ENCODE measurements around the gene HOXA3.

HOXA3 gene

DNA sequence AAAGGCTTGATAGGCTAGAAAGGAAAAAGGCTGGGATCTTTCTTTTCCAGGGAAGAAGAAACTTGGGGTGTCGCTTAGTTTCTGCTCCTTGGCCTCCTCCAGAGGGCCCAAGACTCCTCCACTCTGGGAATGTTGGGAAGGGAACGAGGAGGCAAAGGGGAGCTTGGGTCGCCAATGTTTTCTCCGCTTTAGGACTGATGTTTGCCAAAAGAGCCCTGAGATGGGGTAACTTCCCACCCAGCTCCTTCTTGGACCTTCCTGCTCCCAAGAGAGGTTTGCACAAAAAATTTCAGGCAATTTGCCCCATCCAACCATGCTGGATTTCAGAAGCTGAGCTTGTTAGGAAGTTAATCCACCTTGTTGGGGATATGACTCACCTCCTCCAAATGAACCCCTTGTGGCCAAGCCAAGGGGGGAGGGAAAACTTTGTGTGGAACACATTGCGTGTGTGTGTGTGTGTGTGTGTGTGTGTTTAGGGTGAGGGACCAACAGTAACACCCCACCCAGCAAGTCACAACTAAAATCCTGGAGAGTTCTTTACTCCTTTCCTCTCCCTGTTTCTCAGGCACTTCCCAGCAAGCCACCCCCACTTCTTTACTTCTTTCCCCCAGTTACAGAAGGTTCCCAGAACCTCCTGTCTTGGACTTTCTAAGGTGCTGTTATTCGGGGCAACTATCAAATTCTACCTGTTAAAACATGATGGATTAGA, 41.2 kb downstream of the HOXA3 start:
- no peak for DNase-seq

- no peak for DNase-seq
These were observed 42.0 kb downstream of the HOXA3 start for GRCh38 chr7:27110186-27111031.

GRCh38 chr7:27109466-27110185, 42.8 kb downstream of the HOXA3 start:
- no peak for DNase-seq

DNA sequence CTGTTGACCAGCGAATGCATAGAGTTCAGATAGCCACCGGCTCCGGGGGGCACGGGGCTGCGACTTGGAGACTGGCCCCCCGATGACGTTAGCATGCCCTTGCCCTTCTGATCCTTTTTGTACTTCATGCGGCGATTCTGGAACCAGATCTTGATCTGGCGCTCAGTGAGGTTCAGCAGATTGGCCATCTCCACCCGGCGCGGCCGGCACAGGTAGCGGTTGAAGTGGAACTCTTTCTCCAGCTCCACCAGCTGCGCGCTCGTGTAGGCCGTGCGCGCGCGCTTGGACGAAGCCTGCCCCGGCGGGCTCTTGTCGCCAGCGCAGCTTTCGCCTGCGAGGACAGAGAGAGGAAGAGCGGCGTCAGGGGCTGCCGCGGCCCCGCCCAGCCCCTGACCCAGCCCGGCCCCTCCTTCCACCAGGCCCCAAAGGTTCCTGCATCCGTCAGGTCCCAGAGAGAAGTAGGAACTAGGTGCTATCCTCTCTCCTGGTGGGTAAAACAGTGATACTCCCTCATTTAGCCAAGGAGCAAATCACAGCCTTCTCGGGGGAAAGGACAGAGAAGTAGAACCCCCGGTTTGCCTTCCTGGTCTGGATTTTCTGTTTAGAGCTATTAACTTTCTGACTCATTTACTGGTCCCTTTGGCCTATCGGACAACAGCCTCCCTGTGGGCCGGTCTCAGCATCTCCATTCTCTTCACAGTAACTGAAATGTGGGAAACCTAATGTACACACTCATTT, 43.8 kb downstream of the HOXA3 start:
- DNase-seq, result no peak

- DNase-seq, result no peak
These were observed 44.7 kb downstream of the HOXA3 start for GRCh38 chr7:27107391-27108381.

DNA sequence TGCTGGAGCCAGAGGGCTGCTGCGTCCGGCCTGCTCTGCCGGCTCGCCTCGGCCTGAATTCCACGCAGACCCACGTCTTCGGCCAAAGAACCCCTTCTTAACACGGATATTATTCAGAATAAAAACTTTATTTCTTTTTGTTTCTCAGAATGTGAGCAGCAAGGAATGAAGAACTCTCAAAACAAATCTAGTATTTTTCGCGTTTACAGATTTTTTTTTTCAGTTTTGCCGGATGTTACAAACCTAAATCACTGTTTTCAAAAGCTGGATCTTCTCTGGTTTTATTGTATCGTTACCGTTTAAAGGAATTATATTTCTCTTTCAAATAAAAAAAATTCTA, 45.5 kb downstream of the HOXA3 start:
- no peak for DNase-seq

DNA sequence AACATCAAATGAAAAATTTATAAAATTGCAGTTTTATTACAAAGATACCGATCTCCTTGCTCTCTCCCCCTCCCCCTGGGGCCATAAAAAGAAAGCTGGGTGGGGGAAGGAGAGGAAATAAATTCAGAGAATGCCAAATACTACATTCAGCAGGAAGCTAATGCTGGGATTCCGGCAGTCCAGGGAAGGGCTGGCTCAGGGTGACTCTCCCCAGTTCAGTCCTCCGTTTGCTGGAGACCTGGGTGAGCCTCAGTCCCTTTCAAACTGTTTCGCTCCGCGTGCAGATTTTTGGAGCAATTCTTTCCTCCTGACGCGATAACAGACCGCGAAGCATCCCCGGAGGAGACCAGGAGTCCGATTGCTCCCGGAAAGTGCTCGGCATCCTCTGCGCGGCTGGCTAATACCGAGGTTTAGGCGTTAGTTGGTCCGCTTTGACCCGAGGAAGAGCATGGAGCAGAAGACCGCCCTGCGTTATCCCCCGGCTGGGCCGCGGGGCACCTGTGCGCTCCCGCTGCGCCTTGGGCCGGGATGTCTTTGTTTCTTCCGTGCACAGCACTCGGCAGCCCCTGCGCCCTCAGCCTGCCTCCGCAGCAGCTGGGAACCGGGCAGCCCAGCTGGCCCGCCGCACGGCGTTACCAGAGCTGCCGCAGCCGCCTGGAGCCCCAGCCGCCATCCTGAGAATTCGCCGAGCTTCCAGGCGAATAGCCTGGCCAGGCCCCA, 46.0 kb downstream of the HOXA3 start:
- DNase-seq, result no peak

GRCh38 chr7:27105301-27106031, 46.9 kb downstream of the HOXA3 start:
- DNase-seq, result no peak

DNA sequence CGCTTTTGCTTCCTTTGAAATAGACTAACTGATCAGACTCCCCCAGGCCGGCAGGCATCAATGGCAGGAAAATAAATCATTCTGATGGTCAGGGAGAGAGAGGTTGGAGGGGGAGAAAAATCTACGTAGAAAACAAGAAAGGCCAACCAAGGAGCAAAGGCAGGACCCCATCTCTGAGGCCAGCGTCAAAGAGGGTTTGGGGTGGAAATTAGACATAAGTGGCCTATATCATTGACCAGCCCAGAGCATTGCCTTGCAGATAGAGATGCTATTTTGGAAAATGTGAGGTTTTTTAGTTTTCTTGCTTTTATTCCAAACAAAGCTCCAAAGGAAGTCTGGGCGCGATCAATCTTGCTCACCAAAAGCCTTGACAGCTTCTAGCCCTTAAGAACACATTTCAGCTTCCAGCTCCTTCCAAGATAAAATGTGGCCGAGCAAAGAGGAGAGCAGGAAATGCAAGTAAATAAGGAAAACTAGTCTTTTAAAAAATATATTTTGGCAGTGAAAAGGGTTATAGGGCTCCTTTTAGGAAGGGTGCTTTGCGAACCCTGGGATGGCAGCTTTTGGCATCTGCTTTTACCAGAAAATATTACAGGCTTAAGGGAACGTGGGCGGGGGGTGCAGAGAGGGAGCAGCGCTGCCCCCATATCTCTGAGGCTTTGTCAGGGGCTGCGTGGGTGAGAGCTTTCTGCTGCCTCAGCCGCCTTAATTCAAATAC, 47.9 kb downstream of the HOXA3 start:
- DNase-seq, result no peak

DNA sequence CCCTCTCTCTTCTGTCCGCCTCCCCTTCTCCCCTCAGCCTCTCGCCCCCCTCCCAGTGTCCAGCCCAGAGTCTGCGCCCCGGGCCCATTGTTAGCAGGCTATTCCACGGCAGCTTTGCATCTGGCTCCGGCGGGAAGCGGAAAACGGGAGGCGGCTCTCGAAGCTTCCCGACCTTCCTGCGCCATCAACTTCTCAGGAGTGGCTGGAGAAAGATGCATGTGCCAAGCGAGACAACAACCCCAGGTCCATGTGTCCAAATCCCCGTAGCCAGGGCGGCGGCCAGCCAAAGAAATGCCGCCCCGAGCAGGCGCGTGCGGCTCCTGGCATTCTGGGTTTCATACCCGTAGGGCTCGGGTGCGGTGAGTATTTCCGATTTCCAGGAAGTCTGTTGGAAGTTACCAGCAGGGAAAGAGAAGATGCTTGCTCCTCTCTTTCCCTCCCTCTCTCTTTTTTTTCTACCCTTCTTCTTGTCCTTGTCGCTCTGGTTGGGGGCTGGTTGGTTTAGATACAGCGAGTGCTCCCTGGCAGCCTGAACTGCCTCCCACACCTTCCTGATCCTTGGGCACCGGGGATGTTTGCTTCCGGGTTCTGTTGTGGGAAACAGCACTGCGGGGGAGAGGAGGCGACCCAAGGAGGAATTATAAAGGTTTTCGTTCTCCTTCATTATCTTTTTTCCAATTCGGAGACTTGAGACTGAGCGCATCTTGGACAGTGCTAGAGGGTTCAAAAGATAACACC, 48.7 kb downstream of the HOXA3 start:
- no peak for DNase-seq

- no peak for DNase-seq
These were observed 49.6 kb downstream of the HOXA3 start, which contains the start of gene HOXA2 for GRCh38 chr7:27102581-27103442. Gene HOXA2 (minus strand): TSS chr7:27102683. CDS start chr7:27102500, 183 bp downstream.

GRCh38 chr7:27101957-27102580, 50.3 kb downstream of the HOXA3 start:
- no peak for DNase-seq

GRCh38 chr7:27101171-27101956, 51.0 kb downstream of the HOXA3 start:
- DNase-seq, result no peak

DNA sequence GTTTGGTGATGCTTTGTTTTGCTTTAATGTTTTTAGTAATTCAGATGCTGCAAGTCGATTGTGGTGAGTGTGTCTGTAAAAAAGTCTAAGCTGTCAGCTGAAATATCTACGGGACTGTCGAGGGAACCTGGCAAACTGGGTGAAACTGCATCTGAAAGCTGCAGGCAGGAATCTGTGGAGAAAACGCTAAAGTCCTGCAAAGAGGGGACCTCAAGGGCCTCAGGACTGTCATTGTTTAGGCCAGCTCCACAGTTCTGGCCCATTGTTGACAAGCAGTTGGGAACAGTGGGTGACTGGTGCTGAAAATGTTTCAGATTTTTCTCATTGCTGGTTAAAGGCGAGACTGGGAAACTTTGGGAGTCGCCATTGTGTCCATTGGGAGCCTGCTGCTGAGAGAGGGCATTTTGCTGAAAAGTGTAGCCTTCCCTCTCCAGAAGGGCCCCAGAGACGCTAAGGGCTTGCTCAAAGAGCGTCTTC, 51.7 kb downstream of the HOXA3 start:
- DNase-seq, result no peak

DNA sequence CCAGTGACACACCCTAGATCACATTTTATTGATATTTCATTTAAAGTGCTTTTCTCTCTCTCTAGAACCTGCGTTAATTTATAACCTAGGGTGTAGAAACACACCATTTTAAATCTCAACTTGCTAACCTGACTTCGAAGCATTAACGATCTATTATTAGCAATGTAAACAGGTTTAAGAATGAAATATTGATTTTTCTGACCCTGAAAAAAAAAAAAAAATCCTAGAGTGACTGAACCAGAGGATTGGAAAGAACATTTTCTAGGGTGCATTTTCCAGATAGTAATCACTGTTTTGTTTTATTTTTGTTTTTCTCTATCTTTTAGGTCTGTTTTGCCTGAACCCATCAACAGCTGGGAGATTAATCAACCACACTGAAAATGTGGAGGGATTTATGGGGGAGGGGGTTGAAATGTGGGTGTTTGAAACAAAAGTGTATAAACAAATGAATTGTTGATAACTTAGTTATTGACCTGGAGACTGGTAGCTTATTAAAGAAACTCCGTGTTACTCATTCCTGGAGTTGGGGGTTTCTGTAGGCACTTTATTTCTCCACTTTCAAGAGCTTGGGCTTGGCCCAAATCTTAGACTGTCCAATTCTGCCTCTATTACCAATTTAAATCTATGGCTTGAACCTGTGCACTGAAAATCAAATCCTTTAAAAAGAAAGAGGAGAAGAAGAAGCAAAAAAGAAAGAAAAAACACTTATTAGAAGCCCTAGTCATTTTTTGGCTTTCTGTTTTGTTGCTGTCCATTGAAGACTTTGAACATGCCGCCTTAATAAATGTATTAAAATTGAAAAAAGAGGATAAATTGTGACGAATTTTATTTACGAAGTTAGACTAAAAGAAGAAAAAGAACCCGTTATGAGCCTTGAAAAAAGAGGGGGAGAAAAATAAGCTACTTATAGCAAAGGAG, 52.7 kb downstream of the HOXA3 start:
- no peak for DNase-seq

Measured in activated CD4-positive, alpha-beta T cell treated with anti-CD3 and anti-CD28 coated beads, Interleukin-2, amount 50 U/mL, for 1 hour (primary cell).